OCI-LY1 (cell line): ENCODE measurements around the gene AMBRA1.

Experiments used
- H2AFZ ChIP-seq: fragments of 200-600 bp; sonication (generic), shearing (Covaris generic); 2 replicates; pipeline ENCODE4 v1.6.0; 2014; ENCODE audit warnings: antibody characterized with exemption, mild to moderate bottlenecking, low read length
- H3F3A ChIP-seq: fragments of 200-600 bp; sonication (generic), shearing (Covaris generic); 2 replicates; pipeline ENCODE4 v1.6.0; 2014; ENCODE audit warnings: mild to moderate bottlenecking, antibody characterized with exemption, low read length, moderate library complexity; ENCODE audit not compliant: insufficient read depth
- H3K27ac ChIP-seq: fragments of 200-600 bp; sonication (generic); 2 replicates; pipeline ENCODE4 v1.5.1; 2014; ENCODE audit warnings: low read length, mixed run types, mild to moderate bottlenecking, low read depth; ENCODE audit not compliant: poor library complexity, severe bottlenecking
- H3K27me3 ChIP-seq: fragments of 200-600 bp; sonication (generic); 2 replicates; pipeline ENCODE4 v1.6.0; 2014; ENCODE audit warnings: antibody characterized with exemption, mild to moderate bottlenecking, low read length, moderate library complexity; ENCODE audit not compliant: insufficient read depth
- H3K36me3 ChIP-seq: fragments of 200-600 bp; sonication (generic); 2 replicates; pipeline ENCODE4 v1.6.1; 2014; ENCODE audit warnings: mild to moderate bottlenecking, antibody characterized with exemption, low read length, moderate library complexity, mixed read lengths; ENCODE audit not compliant: insufficient read depth
- H3K4me1 ChIP-seq: fragments of 200-600 bp; sonication (generic); 2 replicates; pipeline ENCODE4 v1.5.1; 2014; ENCODE audit warnings: mild to moderate bottlenecking, low read length, moderate library complexity; ENCODE audit not compliant: insufficient read depth, severe bottlenecking
- H3K4me2 ChIP-seq: fragments of 200-600 bp; sonication (generic), shearing (Covaris generic); 2 replicates; pipeline ENCODE4 v1.6.1; 2014; ENCODE audit warnings: low read length
- H3K4me3 ChIP-seq: fragments of 200-600 bp; sonication (generic); 2 replicates; pipeline ENCODE4 v1.5.1; 2014; ENCODE audit warnings: low read length, low read depth, mild to moderate bottlenecking, mixed read lengths; ENCODE audit not compliant: poor library complexity, severe bottlenecking
- H3K79me2 ChIP-seq: fragments of 200-600 bp; shearing (Covaris generic); 2 replicates; pipeline ENCODE4 v1.6.1; 2016; ENCODE audit warnings: mixed run types, low read length, mixed read lengths; ENCODE audit not compliant: insufficient read depth
- H3K9ac ChIP-seq: fragments of 200-600 bp; sonication (generic), shearing (Covaris generic); 2 replicates; pipeline ENCODE4 v1.6.1; 2014; ENCODE audit warnings: mild to moderate bottlenecking, low read length, mixed read lengths
- H3K9me2 ChIP-seq: fragments of 200-600 bp; sonication (generic), shearing (Covaris generic); 2 replicates; pipeline ENCODE4 v1.6.1; 2014; ENCODE audit warnings: low read depth, mild to moderate bottlenecking, low read length, mixed read lengths
- H3K9me3 ChIP-seq: fragments of 200-600 bp; shearing (Covaris generic); 2 replicates; pipeline ENCODE4 v1.6.1; 2014; ENCODE audit warnings: low read length, mixed read lengths
- H4K20me1 ChIP-seq: fragments of 200-600 bp; sonication (generic), shearing (Covaris generic); 2 replicates; pipeline ENCODE4 v1.6.0; 2016; ENCODE audit warnings: mild to moderate bottlenecking, low read length; ENCODE audit not compliant: insufficient read depth
- CTCF ChIP-seq: fragments of 200-600 bp; sonication (generic), shearing (Covaris generic); IDR thresholded peaks from 2 replicates; pipeline ENCODE4 v1.5.1; 2017; ENCODE audit warnings: mild to moderate bottlenecking, antibody characterized with exemption, low read length, moderate library complexity, mixed read lengths
- EZH2 ChIP-seq: fragments of 200-600 bp; sonication (generic), shearing (Covaris generic); IDR thresholded peaks from 2 replicates; pipeline ENCODE4 v1.8.0; 2017; ENCODE audit warnings: borderline replicate concordance, mixed run types, mild to moderate bottlenecking, antibody characterized with exemption, low read length, moderate library complexity, mixed read lengths

The AMBRA1 gene

GRCh38 chr11:46378811-46379481 lies 214.9 kb downstream of the AMBRA1 start:
- Histone ChIP-seq H3K27ac (no peak overlapping the region), H3K4me3 (no peak overlapping the region), H3K9me2 (no peaks in the 10 kb centered on the region), H3K79me2 (no peaks in the 10 kb centered on the region), H3K4me2 (no peak overlapping the region), H3K9ac (no peak overlapping the region), H3K36me3 (peaks cover 50% of the 10 kb centered on the region), H3K27me3 (no peaks in the 10 kb centered on the region), H2AFZ (no peak overlapping the region), H3K9me3 (no peaks in the 10 kb centered on the region), H4K20me1 (no peaks in the 10 kb centered on the region), H3F3A (no peaks in the 10 kb centered on the region), H3K4me1 (peaks cover 17% of the 10 kb centered on the region)
- TF ChIP-seq CTCF (no peak), EZH2 (no peak)

GRCh38 chr11:46378296-46378695 lies 215.5 kb downstream of the AMBRA1 start:
- H3K36me3 ChIP-seq, result peaks cover 55% of the 10 kb centered on the region

GRCh38 chr11:46377831-46378230 lies 216.0 kb downstream of the AMBRA1 start:
- H3K4me1 ChIP-seq, result peaks cover 17% of the 10 kb centered on the region
- peaks cover 55% of the 10 kb centered on the region for H3K36me3 ChIP-seq
- H3K79me2 ChIP-seq, result no peaks in the 10 kb centered on the region
- no peaks in the 10 kb centered on the region for H3K9me2 ChIP-seq
- TF ChIP-seq CTCF (no peak), EZH2 (no peak)
- no peak overlapping the region for H3K9ac ChIP-seq
- no peak overlapping the region for H3K4me3 ChIP-seq
- H3K27ac ChIP-seq, result no peak overlapping the region
- H2AFZ ChIP-seq, result no peak overlapping the region
- no peak overlapping the region for H3K4me2 ChIP-seq
- H3K9me3 ChIP-seq, result no peaks in the 10 kb centered on the region
- H3K27me3 ChIP-seq, result no peaks in the 10 kb centered on the region
- no peaks in the 10 kb centered on the region for H3F3A ChIP-seq
- no peaks in the 10 kb centered on the region for H4K20me1 ChIP-seq

More at GRCh38 chr11:46378296-46378695, 215.5 kb downstream of the AMBRA1 start:
- Histone ChIP-seq H3K27me3 (no peaks in the 10 kb centered on the region), H3K9me3 (no peaks in the 10 kb centered on the region), H3K27ac (no peak overlapping the region), H2AFZ (no peak overlapping the region), H3K4me3 (no peak overlapping the region), H3K4me2 (no peak overlapping the region), H3K9ac (no peak overlapping the region), H3K9me2 (no peaks in the 10 kb centered on the region), H3F3A (no peaks in the 10 kb centered on the region), H3K79me2 (no peaks in the 10 kb centered on the region), H4K20me1 (no peaks in the 10 kb centered on the region), H3K4me1 (peaks cover 17% of the 10 kb centered on the region)
- no peak for TF ChIP-seq EZH2
- TF ChIP-seq CTCF, result no peak
